ENCODE results near the gene PBX1. TPM values are rescaled to one million over a fixed set of nuclear protein-coding genes. Genes with fewer than 3 reads are reported as not detected.

The PBX1 gene
- total and polyA plus RNA-seq, 10 of the 15 experiments (the other 5 are each of a cell fraction or from before 2014, with no cell fraction given), result 0.05 to 0.28 (median 0.11) TPM; not detected in 5

- WGBS (ENCODE audit: insufficient coverage, insufficient replicate concordance, low lambda C conversion rate, missing lambda C conversion rate), result 37% methylated on average over 7 of the region's 7 CpGs
- RAD21 ChIA-PET (ENCODE audit: unreplicated experiment), result no interaction called here
These were observed 277.6 kb downstream of the PBX1 start for GRCh38 chr1:164836614-164837018.

More at GRCh38 chr1:164836614-164837018, 277.6 kb downstream of the PBX1 start:
- FAIRE-seq (no peak), ATAC-seq (no peak), DNase-seq (ENCODE audit: low read depth, low spot score) (no peak)
- no TSS peak for BruUV-seq (replicated peaks)
- H3K27me3 ChIP-seq (replicated peaks in 1 of 2; ENCODE audit: control insufficient read depth in 2 of 2, insufficient read depth in 2 of 2, low read length in 1 of 2), result no peaks in the 10 kb centered on the region
- H3K36me3 ChIP-seq (ENCODE audit: control insufficient read depth in 2 of 2, insufficient read depth in 2 of 2, low read length in 1 of 2), result no peaks in the 10 kb centered on the region
- no peak overlapping the region for H3K4me3 ChIP-seq
- intact Hi-C loops (cut with micrococcal nuclease; ENCODE audit: unreplicated experiment), result no loop called here
- H4K20me1 ChIP-seq (ENCODE audit: control insufficient read depth, insufficient read depth), result no peaks in the 10 kb centered on the region
- no peak overlapping the region for H2AFZ ChIP-seq (ENCODE audit: control insufficient read depth, low read depth, low read length)
- no peak overlapping the region for H3K9ac ChIP-seq (ENCODE audit: control insufficient read depth, insufficient read depth, low read length)
- ChIA-PET CTCF (no interaction called here), SMC1A (ENCODE audit: uncharacterized antibody, unreplicated experiment) (interaction anchor here (0.6 kb wide), 1 partner anchor 345 kb away, joined by 4 read pairs; no protein-coding TSS in a partner anchor), POLR2A (no interaction called here)
- H3K79me2 ChIP-seq (ENCODE audit: control insufficient read depth, insufficient read depth, low read length), result no peaks in the 10 kb centered on the region
- TF ChIP-seq ZNF217 (IDR thresholded peaks at IDR 0.05), result no peak
- TF ChIP-seq REST (IDR thresholded peaks at IDR 0.05; ENCODE audit: low read depth, low read length), result no peak
- TF ChIP-seq POLR2A (IDR thresholded peaks at IDR 0.05; ENCODE audit: low read depth, low read length), result no peak
- no peak for TF ChIP-seq RELA (IDR thresholded peaks at IDR 0.05; ENCODE audit: borderline replicate concordance, partially characterized antibody)
- TF ChIP-seq POLR2AphosphoS5 (IDR thresholded peaks at IDR 0.05; ENCODE audit: low read length), result no peak
- TF ChIP-seq PBX3 (IDR thresholded peaks at IDR 0.05; ENCODE audit: insufficient replicate concordance, low read depth, low read length), result no peak
- TF ChIP-seq MEF2B (IDR thresholded peaks at IDR 0.05; ENCODE audit: partially characterized antibody, poor library complexity, severe bottlenecking), result no peak
- in situ Hi-C loops (cut with MboI), result no loop called here
- no peak overlapping the region for H3K27ac ChIP-seq (ENCODE audit: control insufficient read depth, insufficient read depth)
- no peaks in the 10 kb centered on the region for H3K9me3 ChIP-seq (replicated peaks; ENCODE audit: control insufficient read depth, insufficient read depth, low read length)
- H3K4me2 ChIP-seq (ENCODE audit: control insufficient read depth, insufficient read depth), result no peak overlapping the region
- H3K4me1 ChIP-seq (ENCODE audit: control insufficient read depth, insufficient read depth, low read length), result no peaks in the 10 kb centered on the region
